ENCODE data around the gene GIPC2.
"Not testable (repeated sequence)": the region's sequence is repeated elsewhere in the genome, so short reads cannot be mapped to it uniquely, and the experiment has no call there.

The GIPC2 gene

GRCh38 chr1:78081980-78082860 lies 36.5 kb downstream of the GIPC2 start:
- DNase-seq (ENCODE audit: extremely low read depth, low read depth), result no peak
- TF ChIP-seq CTCF (IDR thresholded peaks at IDR 0.05; ENCODE audit: low read depth, low read length, missing control alignments), result no peak
- no peak overlapping the region for H3K4me3 ChIP-seq (replicated peaks; ENCODE audit: low read depth, low read length)

- not testable (repeated sequence) for DNase-seq (ENCODE audit: extremely low read depth, low read depth); H3K4me3 ChIP-seq (replicated peaks; ENCODE audit: low read depth, low read length)
Measured at GRCh38 chr1:78084639-78085038, 38.9 kb downstream of the GIPC2 start.

- no peak overlapping the region for H3K4me3 ChIP-seq (replicated peaks; ENCODE audit: low read depth, low read length)
- no peak for DNase-seq (ENCODE audit: extremely low read depth, low read depth)
Measured at GRCh38 chr1:78086697-78087096, 40.9 kb downstream of the GIPC2 start.

GRCh38 chr1:78088015-78088414 lies 42.2 kb downstream of the GIPC2 start:
- DNase-seq (ENCODE audit: extremely low read depth, low read depth), result no peak

More at GRCh38 chr1:78086697-78087096, 40.9 kb downstream of the GIPC2 start:
- TF ChIP-seq CTCF (IDR thresholded peaks at IDR 0.05; ENCODE audit: low read depth, low read length, missing control alignments), result no peak

GRCh38 chr1:78088486-78088885 lies 42.7 kb downstream of the GIPC2 start:
- no peak for TF ChIP-seq CTCF (IDR thresholded peaks at IDR 0.05; ENCODE audit: low read depth, low read length, missing control alignments)
- H3K4me3 ChIP-seq (replicated peaks; ENCODE audit: low read depth, low read length), result no peak overlapping the region
- DNase-seq (ENCODE audit: extremely low read depth, low read depth), result no peak

More at GRCh38 chr1:78088015-78088414, 42.2 kb downstream of the GIPC2 start:
- TF ChIP-seq CTCF (IDR thresholded peaks at IDR 0.05; ENCODE audit: low read depth, low read length, missing control alignments), result no peak
- H3K4me3 ChIP-seq (replicated peaks; ENCODE audit: low read depth, low read length), result no peak overlapping the region

GRCh38 chr1:78089010-78089409 lies 43.2 kb downstream of the GIPC2 start:
- no peak overlapping the region for H3K4me3 ChIP-seq (replicated peaks; ENCODE audit: low read depth, low read length)
- no peak for TF ChIP-seq CTCF (IDR thresholded peaks at IDR 0.05; ENCODE audit: low read depth, low read length, missing control alignments)
- DNase-seq (ENCODE audit: extremely low read depth, low read depth), result no peak

GRCh38 chr1:78090472-78091133 lies 44.8 kb downstream of the GIPC2 start:
- H3K4me3 ChIP-seq (replicated peaks; ENCODE audit: low read depth, low read length), result no peak overlapping the region
- no peak for TF ChIP-seq CTCF (IDR thresholded peaks at IDR 0.05; ENCODE audit: low read depth, low read length, missing control alignments)
- DNase-seq (ENCODE audit: extremely low read depth, low read depth), result no peak
